Fibroblast of skin of abdomen (primary cell): ENCODE results near the gene EEF1B2. TPM values are rescaled to one million over a fixed set of nuclear protein-coding genes. Genes with fewer than 3 reads are reported as not detected.
A peak's percentile ranks its signal among the peaks of the same experiment; 100 is the strongest.
"Not testable (repeated sequence)": the region's sequence is repeated elsewhere in the genome, so short reads cannot be mapped to it uniquely, and the experiment has no call there.

Experiments
- DNase-seq: peaks from one replicate; pipeline ENCODE4 v3.0.0-alpha.2; 2013
- polyA plus RNA-seq, 2 experiments: library from polyadenylated mRNA; unstranded; fragments of 120-200 nt; gene quantifications; one replicate each; pipeline ENCODE4 v1.2.1, GENCODE V29; 2013; ENCODE audit not compliant: insufficient read length in 2 of 2

Gene EEF1B2
- polyA plus RNA-seq (2013, experiment 1 of 2; ENCODE audit: insufficient read length) = 964 TPM
- 922 TPM for polyA plus RNA-seq (2013, experiment 2 of 2; ENCODE audit: insufficient read length)

GRCh38 chr2:206159346-206160124 lies at the start of gene EEF1B2, which contains the start of gene NDUFS1:
Gene EEF1B2, plus strand, starts transcription at chr2:206159895. Its CDS starts 85 bp downstream, at chr2:206159980.
Gene NDUFS1, minus strand, starts transcription at chr2:206159444. Its CDS starts 5,766 bp downstream, at chr2:206153678.
- DNase-seq = peak; percentile 98

DNA sequence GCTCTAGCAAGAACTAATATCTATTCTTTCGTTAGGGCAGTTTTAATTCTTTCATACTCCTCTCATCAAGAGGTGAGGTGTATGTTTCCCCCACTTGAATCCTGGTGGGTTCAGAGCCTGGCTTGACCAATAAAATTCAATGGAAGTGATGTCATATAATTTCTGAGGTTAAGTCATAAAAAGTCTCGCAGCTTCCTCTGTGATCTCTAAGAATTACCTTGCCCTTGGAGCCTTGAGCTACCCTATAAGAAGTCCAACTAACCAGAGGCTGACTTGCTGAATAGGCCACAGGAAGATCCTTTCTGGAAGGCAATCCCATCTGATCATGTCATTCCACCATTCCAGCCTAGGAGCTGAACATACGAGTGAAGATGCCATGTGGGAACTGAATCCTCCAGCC lies 47.6 kb upstream of the EEF1B2 start:
- no peak for DNase-seq

- DNase-seq = no peak
Observed at GRCh38 chr2:206112846-206113547, 46.7 kb upstream of the EEF1B2 start.

GRCh38 chr2:206115026-206115578 lies 44.6 kb upstream of the EEF1B2 start:
- DNase-seq = no peak

DNA sequence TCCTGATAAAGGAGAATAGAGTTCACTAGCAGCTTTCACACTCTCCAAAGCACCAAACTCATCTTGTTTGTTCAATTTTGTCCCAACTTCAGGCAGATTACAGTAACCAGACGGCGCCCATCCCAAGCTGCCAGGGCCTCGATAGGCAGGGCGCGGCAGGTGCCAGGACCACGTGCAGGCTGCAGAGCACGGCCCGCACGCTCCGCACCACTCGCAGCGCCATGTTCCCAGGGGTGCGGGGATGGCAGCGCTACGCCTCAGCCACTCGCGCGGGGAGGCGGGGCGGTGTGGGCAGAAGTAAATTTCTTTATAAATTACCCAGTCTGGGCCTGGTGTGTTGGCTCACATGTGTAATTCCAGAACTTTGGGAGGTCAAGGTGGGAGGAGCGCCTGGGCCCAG lies 43.4 kb upstream of the EEF1B2 start:
- DNase-seq = no peak

DNA sequence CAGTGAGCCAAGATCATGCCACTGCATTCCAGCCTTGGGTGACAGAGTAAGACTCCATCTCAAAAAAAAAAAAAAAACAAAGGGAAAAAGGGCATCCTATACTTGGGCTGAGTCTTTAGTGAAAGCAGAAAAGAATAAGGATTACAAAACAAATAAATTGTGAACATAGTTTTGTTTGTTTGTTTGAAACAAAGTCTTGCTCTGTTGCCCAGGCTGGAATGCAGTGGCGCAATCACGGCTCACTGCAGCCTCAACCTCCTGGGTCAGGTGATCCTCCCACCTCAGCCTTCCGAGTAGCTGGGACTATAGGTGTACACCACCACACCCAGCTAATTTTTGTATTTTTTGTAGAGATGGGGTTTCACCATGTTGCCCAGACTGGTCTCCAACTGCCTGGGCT lies 37.1 kb upstream of the EEF1B2 start:
- not testable (repeated sequence) for DNase-seq

- no peak for DNase-seq
Observed at GRCh38 chr2:206125901-206126300, 33.8 kb upstream of the EEF1B2 start.

- no peak for DNase-seq
Observed at GRCh38 chr2:206127656-206128055, 32.0 kb upstream of the EEF1B2 start.

GRCh38 chr2:206143451-206143850 lies 16.2 kb upstream of the EEF1B2 start:
- DNase-seq = no peak

- DNase-seq = no peak
Observed at GRCh38 chr2:206144383-206144782, 15.3 kb upstream of the EEF1B2 start.

DNA sequence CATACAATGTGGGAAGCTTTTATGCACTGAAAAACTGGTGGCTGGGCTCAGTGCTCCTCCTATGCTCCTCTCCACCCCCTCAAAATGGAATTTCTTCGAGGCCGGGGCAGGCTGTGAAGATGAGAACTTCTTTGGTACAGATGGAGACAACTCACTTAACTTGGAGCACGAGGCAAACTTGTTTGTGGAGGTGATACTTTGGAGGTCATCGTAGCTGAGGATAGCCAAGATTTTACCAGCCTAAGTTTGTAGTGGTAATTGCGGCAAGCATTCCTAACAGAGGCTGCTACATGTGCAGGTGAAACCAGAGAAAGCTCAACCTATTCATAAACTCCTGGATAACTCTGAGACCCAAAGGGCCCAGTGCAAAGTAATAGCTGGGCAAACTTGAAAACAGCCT lies 14.0 kb upstream of the EEF1B2 start:
- DNase-seq = no peak

- DNase-seq = no peak
Observed at GRCh38 chr2:206149330-206149729, 10.4 kb upstream of the EEF1B2 start.

- no peak for DNase-seq
Observed at GRCh38 chr2:206150168-206150567, 9.5 kb upstream of the EEF1B2 start.

- no peak for DNase-seq
Observed at GRCh38 chr2:206150631-206151030, 9.1 kb upstream of the EEF1B2 start.

- DNase-seq = no peak
Observed at GRCh38 chr2:206154197-206154596, 5.5 kb upstream of the EEF1B2 start.

GRCh38 chr2:206157014-206157413 lies 2.7 kb upstream of the EEF1B2 start:
- DNase-seq = not testable (repeated sequence)

- peak; percentile 11 for DNase-seq
Observed at GRCh38 chr2:206158563-206159345, 941 bp upstream of the EEF1B2 start.

GRCh38 chr2:206160125-206160806 lies 571 bp downstream of the EEF1B2 start:
- DNase-seq = no peak

DNA sequence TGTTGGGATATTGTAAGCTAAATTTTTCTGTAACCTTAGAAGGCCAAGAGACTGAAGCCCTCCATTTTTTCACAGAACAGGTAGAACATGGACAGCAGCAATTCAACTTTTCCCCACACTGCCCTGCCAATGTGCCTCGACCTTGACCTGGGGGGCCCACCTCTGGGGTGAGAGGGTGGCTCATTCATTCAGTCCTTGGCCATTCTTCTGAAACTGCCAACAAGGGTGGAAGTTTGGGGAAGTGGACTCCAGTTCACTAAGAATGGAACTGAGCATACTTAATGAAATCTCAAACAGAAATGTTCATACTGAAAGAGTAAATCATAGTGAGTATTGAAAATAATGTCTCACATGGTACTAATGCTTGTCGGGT lies 1.1 kb downstream of the EEF1B2 start:
- no peak for DNase-seq

GRCh38 chr2:206162401-206162800 lies 2.7 kb downstream of the EEF1B2 start:
- not testable (repeated sequence) for DNase-seq

- DNase-seq = no peak
Observed at GRCh38 chr2:206163251-206163880, 3.7 kb downstream of the EEF1B2 start.
